OCI-LY3 (cell line): Measurements from ENCODE around the gene TMEM11.

Experiments
- CTCF ChIP-seq: fragments of 200-600, 300-600 bp; sonication (generic); IDR thresholded peaks from 2 replicates; pipeline ENCODE4 v1.5.1; 2014; ENCODE audit warnings: antibody characterized with exemption, low read length, low read depth
- EZH2phosphoT487 ChIP-seq: fragments of 200-600 bp; shearing (Covaris generic); IDR thresholded peaks from 2 replicates; pipeline ENCODE4 v1.6.1; 2018; ENCODE audit warnings: antibody characterized with exemption, mixed run types, low read depth

GRCh38 chr17:21168555-21168865, 45.5 kb downstream of the TMEM11 start:
- no peak for TF ChIP-seq CTCF
- no peak for TF ChIP-seq EZH2phosphoT487
